OCI-LY7 (cell line): ENCODE data around the gene USP34.

Experiments
- CTCF ChIP-seq: fragments of 200-600 bp; sonication (generic); conservative IDR thresholded peaks from 2 replicates; pipeline ENCODE4 v1.5.1; 2014; ENCODE audit warnings: mild to moderate bottlenecking, antibody characterized with exemption, low read length, moderate library complexity, mixed read lengths
- EZH2phosphoT487 ChIP-seq: fragments of 200-600 bp; sonication (generic); IDR thresholded peaks from 2 replicates; pipeline ENCODE4 v1.6.1; 2018; ENCODE audit warnings: low read depth, borderline replicate concordance, mild to moderate bottlenecking, mixed run types, antibody characterized with exemption, low read length, moderate library complexity, mixed read lengths

- TF ChIP-seq CTCF = no peak
- no peak for TF ChIP-seq EZH2phosphoT487
Measured at GRCh38 chr2:61177727-61178549, 292.9 kb downstream of the USP34 start.
